ENCODE measurements around the gene PARK7. TPM values are rescaled to one million over a fixed set of nuclear protein-coding genes. Genes with fewer than 3 reads are reported as not detected.

Gene PARK7
- total RNA-seq, 4 donors from 2014 or later: 222 to 327 (median 257) TPM

DNA sequence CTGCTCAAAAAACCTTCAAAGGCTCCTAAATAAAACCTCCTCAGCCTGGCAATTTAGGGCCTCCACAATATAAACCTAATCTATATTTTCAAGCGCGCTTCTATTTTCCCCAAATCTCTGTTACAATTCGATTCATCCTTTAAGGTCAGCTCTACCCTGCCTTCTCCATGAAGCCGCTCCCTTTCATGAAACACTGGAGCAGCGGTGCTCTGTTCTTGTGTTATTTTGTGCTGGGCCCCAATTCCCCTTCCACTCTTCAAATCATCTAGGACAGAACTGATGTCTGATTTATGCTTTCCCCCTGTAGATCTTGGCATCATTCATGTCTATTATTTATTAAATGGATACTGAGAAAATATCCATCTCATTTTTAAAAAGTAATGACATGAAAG, 57.7 kb downstream of the PARK7 start:
- H3K27me3 ChIP-seq: no peaks in the 10 kb centered on the region
- no peaks in the 10 kb centered on the region for H3K9me3 ChIP-seq
- no peak overlapping the region for H3K4me3 ChIP-seq (replicated peaks in 1 of 3)
- H3K36me3 ChIP-seq: peaks cover 3 to 4% of the 10 kb centered on the region in 2 donors
- DNase-seq: no peak
- peak overlapping the region; percentile 65 to 86 (median 83) for H3K27ac ChIP-seq
- TF ChIP-seq POLR2A (IDR thresholded peaks at IDR 0.05): no peak
- TF ChIP-seq, protein P1, sequence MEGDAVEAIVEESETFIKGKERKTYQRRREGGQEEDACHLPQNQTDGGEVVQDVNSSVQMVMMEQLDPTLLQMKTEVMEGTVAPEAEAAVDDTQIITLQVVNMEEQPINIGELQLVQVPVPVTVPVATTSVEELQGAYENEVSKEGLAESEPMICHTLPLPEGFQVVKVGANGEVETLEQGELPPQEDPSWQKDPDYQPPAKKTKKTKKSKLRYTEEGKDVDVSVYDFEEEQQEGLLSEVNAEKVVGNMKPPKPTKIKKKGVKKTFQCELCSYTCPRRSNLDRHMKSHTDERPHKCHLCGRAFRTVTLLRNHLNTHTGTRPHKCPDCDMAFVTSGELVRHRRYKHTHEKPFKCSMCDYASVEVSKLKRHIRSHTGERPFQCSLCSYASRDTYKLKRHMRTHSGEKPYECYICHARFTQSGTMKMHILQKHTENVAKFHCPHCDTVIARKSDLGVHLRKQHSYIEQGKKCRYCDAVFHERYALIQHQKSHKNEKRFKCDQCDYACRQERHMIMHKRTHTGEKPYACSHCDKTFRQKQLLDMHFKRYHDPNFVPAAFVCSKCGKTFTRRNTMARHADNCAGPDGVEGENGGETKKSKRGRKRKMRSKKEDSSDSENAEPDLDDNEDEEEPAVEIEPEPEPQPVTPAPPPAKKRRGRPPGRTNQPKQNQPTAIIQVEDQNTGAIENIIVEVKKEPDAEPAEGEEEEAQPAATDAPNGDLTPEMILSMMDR (IDR thresholded peaks at IDR 0.05): no peak
- 88 to 92% methylated on average over 5 of the region's 5 CpGs for WGBS, 2 donors
- peaks cover 72 to 91% of the 10 kb centered on the region in 2 donors for H3K4me1 ChIP-seq
- intact Hi-C loops (cut with DNase I): no loop called here

DNA sequence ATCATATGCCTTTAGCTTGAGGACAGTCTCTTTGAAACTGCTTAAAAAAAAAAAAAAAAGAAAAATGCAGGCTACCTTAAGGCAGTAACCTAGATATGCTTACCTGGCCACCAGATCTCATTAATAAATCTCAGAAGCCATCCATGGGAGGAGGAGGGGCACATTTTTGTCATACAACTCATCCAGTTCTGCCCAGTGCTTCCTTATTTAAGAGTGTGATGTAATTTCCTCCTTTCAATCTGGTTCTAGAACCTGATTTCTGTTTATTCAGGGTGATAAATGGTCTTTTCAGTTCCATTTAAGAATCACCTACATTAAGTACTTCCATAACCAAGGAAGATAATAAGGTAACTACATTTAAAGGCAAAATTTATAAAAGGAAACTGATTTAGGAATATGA, 58.5 kb downstream of the PARK7 start:
- Histone ChIP-seq H3K27ac (peak overlapping the region; percentile 65 to 86 (median 83)), H3K4me1 (peaks cover 73 to 84% of the 10 kb centered on the region in 2 donors), H3K9me3 (no peaks in the 10 kb centered on the region), H3K36me3 (no peaks in the 10 kb centered on the region), H3K4me3 (replicated peaks in 1 of 3) (no peak overlapping the region), H3K27me3 (no peaks in the 10 kb centered on the region)
- intact Hi-C loops (cut with DNase I): no loop called here
- TF ChIP-seq, protein P1 (IDR thresholded peaks at IDR 0.05): no peak
- peak in 1 of 2 donors; percentile 22 for TF ChIP-seq POLR2A (IDR thresholded peaks at IDR 0.05)
- peak; percentile 61 to 63 for DNase-seq

DNA sequence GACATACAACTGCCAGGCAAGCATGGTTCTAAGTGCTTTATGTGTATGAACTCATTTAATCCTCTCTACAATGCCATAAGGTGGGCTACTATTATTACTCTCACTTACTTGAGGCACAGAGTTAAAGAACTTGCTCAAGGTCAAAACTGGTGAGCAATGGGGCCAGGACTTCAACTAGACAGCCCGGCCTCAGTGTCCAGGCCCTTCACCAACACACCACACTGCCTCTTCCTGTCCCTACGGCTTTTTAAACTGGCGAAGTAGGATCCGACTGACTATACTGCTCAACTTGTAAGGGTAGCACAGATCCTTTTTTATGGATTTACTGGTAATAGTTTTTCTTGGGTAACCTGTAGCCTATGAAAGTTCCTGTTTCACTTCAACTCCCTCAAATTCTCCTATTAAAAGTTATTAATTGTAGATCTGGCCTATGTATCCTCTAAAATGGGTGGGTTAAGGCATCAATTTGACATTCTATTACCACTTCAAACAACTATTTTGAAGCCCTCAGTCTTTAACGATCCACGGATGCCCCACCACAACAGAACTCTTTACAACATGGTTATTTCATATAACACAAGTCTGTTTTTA, 60.3 kb downstream of the PARK7 start:
- H3K4me3 ChIP-seq (replicated peaks in 1 of 3): no peak overlapping the region
- TF ChIP-seq, protein P1 (IDR thresholded peaks at IDR 0.05): no peak
- no peak for TF ChIP-seq POLR2A (IDR thresholded peaks at IDR 0.05)
- no peaks in the 10 kb centered on the region for H3K27me3 ChIP-seq
- intact Hi-C loops (cut with DNase I): no loop called here
- 87 to 90% methylated on average over 6 of the region's 6 CpGs for WGBS, 2 donors
- no peak for DNase-seq
- H3K27ac ChIP-seq: peak overlapping the region; percentile 91 to 98 (median 94)
- H3K4me1 ChIP-seq: peaks cover 59 to 69% of the 10 kb centered on the region in 2 donors
- no peaks in the 10 kb centered on the region for H3K36me3 ChIP-seq
- no peaks in the 10 kb centered on the region for H3K9me3 ChIP-seq

DNA sequence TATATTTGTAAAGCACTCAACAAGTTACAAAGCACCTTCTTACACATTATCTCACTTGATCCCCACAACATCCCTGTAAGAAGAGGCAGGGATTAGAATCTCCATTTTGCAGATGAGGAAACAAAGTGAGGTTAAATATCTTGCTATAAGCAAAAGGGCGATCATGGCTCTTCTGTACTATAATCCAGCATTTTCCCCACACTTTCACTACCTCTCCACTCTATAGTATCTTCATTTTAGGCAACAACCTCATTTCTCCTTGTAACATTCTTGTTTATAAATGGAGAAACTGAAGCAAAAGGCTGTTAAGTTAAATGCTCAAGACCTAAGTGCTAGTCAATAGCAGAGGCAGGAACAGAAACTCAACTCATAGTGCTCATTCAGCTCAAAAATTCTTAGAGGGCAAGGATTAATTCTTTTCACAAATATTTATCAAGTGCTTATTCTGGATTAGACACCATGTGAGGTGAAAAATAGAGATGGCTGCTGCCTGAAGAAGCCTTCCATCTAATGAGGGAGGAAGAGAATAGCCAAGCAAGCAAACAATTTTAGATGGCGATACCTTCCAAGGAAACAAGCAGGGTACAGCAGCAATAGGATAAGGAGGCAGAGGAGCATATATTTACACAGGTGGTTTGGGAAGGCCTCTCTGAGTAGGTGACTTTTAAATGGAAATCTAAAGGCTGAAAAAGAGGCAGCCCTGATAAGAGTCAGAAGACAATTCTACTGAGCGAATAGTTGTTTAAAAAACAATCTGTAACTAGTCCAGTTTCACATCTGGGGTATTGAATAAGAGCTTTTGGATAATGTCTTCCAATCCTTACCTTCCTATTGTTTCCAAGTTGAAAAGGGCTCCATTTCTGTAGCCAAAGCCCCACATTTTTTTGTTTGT, 61.1 kb downstream of the PARK7 start:
- Histone ChIP-seq H3K9me3 (no peaks in the 10 kb centered on the region), H3K27me3 (no peaks in the 10 kb centered on the region), H3K27ac (peak overlapping the region; percentile 91 to 98 (median 94)), H3K4me3 (replicated peaks in 1 of 3) (peak overlapping the region in 1 of 3 donors; percentile 10), H3K4me1 (peaks cover 59 to 69% of the 10 kb centered on the region in 2 donors), H3K36me3 (no peaks in the 10 kb centered on the region)
- DNase-seq: no peak
- TF ChIP-seq, protein P1 (IDR thresholded peaks at IDR 0.05): no peak
- TF ChIP-seq POLR2A (IDR thresholded peaks at IDR 0.05): no peak
- intact Hi-C loops (cut with DNase I): no loop called here
- WGBS, 2 donors: 91 to 92% methylated on average over 3 of the region's 3 CpGs

Measured in thyroid gland (tissue), 4 donors.